NOMO-1 treated with dmso at 0.1 percent for 144 hours (cell line): Measurements from ENCODE around the gene L1CAM.

ENCODE experiments used
- DNase-seq: peaks from one replicate; lab custom pipeline; 2025; ENCODE audit not compliant: unreplicated experiment; lab: John Stamatoyannopoulos, UW

L1CAM gene

DNA sequence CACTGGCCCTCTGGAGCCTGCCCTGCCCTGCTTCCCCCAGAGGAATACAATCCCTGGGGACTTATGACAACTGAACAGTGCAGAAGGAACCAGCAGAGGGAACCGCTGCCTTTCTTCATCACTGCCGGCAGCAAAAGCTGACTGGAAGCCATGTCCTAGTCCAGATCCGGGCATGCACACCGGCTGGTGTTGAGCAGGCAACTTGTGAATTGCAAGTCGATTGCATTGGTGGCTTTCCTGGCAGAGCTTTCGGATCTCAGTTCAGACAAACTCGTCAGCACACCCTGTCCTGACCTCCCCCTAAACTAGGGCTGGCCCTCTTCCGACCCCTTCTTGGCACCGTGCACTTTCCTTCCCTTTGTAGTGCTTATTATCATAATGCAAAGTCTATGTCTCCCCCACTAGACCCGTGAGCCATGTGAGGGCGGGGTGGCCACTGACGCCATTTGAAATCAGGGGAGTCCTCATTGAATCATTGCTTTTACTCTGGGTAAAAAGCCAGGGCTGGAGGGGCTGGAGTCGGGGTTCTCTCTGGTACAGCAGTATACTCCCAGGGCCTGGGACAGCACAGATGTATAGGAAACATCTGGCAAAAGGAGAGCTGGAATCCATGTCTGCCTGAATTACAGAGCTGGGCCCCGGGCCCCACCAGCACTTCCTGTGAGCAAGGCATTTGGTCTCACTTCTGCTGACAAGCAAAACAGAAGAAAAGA, 38.3 kb upstream of the L1CAM start:
- DNase-seq, result peak; percentile 45

DNA sequence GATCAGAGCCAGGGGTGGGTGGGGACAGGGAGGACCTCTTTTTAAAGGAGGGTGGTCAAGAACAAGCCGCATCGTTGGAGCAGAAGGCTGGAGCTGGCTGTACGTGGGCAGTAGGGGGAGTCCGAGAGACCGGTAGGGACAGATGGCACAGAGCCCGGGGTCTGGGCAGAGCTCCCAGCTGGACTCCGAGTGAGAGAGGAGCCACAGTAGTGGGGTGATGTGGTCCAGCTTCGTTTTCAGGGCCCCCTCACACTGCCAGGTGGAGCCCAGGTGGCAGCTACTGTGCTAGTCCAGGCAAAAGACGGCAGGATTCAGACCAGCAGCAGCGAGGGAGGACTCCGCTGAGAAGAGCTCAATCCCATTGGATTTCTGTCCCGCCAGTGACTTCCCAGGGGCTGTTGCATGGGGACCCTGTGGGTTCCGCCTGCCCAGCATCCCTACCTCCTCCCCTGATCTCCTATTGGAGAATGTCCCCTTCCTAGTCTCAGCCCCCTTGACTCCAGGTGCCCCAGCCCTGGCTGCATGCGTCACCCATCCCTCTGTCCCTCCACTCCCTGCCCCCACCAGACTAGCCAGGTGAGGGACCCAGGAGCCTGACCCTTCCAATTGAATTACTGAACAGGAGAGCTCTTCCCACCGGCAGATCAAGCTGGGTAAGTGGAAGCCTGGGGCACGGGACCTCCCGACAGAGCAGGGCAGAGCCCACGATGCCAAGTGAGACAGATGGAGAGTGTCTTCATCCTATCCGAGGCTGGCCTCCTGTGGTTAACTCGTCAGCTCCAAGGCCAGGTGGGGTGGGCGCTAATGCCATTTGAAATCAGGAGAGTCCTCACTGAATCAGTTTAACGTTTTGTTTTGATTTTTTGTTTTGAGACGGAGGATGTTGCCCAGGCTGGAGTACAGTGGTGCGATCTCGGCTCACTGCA, 37.2 kb upstream of the L1CAM start:
- no peak for DNase-seq

DNA sequence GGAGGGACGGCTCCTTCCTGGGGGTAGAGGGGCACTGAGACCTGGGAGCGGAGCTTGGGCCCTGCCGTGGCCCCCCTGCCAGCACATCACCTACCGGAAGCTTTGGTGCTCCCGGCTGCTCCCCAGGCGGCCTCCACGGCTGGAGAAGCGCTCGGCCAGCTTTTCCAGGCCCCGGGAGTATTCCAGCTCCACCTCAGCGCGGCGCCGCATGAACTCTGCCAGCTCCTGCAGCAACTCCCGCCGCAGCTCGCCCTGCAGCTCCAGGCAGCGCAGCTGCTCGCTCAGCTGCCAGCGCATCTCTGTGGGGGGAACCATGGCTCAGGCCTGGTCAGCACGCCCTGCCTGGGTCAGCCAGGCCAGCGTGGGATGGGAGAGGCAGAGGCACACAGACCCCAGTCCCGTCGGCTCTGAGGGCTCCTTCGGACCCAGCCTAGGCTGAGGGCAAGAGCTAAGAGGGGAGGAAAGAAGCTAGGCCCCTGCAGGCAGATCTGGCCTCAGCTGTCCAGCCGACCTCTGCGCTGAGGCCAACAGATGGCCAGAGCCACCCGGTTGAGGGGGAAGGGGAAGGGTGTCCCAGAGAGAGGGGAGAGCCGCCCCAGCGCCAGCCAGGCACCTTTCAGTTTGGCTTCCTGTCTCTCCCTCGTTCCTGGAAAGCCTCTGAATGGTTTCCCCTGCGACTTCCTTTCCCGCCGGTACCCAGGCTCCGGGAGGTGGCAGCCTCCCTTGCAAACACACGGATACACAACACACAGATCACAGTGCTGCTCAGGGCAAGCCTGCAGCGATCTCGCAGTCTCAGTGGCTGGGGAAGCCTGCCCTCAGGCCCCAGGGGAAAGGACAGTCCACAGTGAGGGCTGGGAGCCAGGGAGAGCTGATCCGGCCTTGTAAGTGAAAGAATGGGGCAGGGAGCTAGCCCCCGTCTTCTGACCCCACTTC, 35.8 kb upstream of the L1CAM start:
- DNase-seq, result no peak

DNA sequence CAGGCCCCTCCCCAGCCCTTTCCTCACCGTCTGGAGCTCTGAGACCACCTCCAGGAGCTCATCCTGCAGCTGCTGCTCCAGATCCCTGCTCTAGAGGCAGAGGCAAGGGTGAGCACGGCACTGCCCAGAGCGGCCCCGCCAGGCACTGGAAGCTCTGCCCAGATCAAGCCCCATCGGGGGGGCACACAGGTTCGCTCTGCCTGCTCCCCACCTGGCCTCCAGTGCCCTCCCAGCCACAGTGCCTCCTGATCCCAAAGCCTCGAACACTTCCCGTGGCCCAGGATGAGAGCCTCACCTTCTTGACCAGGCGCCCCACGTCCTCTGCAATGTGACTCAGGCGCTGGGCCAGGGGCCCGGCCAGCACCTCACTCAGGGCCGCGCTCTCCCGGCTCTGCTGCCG, 35.1 kb upstream of the L1CAM start:
- DNase-seq, result no peak

DNA sequence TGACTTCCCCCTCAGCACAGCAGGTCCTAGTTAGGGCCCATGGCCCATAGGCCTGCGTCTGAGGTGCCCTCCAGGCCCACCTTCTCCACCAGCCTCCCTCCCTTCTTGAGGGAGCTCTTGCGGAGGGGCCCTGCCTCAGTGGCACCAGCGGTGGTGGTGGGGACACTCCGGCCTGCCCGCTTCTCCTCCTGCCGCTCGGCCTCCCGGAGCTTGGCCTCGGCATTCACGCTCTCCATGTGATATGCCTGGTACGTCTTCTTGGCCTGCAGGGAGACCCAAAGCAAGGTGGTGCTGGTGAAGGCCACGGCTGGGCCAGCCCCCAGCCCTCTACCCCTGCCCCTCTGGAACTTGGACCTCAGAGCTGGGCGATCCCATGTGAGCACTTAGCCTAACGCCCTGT, 34.6 kb upstream of the L1CAM start:
- DNase-seq, result no peak

DNA sequence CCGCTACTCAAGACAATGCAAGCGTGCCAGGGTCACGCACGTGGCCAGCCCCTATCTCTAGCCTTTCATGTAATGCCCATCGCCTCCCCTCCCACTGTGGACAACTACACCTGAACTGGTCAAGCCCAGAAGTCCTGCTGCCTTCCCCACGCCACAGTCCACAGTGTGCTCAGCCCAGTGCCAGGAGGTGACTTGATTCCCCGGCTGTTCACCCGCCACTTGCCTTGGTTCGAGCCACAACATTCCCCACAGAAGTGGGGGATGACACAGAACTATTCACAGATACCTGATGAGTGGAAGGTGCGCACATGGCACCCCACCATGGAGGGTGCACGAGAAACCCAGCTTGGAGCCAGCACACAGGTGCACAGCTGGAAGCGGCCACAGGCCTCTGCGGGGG, 33.3 kb upstream of the L1CAM start:
- no peak for DNase-seq

DNA sequence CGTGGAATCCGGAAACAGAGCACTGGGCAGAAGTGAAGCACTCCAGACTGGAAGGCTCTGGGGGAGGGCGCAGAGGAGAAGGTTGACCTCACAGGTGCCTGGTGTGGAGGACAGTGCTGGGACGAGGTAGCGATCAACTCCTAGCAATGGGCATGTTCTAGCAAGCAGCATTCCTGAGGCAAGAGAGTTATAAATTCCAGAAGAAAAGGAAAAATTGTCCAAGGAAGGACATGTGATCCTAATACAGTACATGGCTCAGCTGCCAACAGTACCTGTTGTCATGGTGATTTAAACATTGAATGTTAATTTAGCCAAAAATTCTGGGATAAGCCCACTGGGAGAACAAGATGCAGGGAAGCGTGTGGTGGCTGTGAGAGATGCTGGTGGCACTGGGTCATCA, 31.9 kb upstream of the L1CAM start:
- DNase-seq, result no peak

DNA sequence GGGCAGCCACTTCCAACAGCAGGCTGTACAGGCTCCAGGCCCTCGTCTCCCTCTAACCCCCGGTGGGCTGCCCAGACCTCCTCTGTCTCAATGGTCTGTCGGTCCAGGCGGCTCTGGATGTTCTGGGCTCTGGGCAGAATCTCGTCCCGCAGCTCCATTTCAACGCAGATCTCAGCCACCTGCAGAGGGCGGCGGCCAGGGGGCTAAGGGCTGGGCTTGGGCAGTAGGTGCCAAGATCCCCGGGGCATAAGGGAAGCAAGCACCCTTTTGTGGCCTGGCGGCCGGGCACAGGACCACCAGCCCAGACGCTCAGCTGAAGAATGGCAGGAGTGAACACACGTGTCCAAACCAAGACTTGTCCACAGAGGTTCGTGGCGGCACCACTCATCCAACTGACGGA, 27.7 kb upstream of the L1CAM start:
- DNase-seq, result no peak

DNA sequence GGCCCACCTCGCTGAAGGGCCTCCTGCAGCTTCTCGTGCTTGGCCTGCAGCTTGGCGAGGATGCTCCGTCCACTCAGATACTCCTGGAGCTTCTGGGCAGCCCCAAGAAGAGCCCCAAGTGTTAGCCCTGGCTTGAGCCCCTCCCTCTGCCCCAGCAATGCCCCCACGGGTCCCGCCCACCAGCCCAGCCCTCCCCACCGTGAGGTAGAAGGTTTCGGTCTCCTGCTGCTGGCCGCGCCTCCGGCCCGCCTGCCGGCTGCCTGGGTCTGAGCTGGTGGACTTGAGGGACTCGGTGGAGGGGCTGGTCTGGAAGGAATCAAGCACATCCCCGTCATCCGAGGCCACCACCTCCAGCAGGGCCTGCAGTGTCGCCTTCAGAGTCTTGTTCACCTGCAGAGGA, 27.2 kb upstream of the L1CAM start:
- DNase-seq, result no peak

DNA sequence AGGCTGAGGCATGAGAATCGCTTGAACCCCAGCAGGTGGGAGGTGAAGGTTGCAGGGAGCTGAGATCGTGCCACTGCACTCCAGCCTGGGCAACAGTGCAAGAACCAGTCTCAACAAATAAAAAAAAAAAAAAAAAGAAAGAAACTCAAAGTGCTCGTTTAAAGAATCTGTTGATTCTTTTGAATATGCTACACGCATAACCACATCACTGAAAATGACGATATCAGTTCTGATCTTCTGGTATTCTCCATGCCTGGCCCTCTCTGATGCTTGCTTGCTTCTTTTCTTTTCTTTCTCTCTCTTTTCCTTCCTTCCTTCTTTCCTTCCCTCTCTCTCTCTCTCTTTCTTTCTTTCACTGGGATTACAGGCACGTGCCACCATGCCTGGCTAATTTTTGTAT, 25.8 kb upstream of the L1CAM start:
- no peak for DNase-seq

DNA sequence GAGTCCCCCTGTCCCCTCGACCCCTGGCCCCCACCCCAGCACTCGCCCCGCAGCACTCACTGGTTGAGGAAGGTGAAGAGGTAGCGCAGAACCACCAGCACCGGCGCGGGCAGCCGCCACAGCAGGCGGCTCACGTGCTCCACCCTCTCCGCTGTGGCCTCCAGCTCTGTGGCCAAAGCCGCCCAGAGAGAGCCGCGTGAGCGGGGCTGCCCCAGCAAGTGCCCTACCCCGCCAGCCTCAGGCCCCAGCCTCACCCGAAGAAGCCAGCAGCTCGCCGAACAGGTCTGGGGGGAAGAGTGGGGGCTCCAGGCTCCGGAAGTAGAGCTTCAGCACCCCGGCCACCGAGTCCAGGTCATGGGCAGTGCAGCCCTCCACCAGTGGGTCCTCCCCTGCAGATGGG, 24.5 kb upstream of the L1CAM start:
- DNase-seq, result no peak

DNA sequence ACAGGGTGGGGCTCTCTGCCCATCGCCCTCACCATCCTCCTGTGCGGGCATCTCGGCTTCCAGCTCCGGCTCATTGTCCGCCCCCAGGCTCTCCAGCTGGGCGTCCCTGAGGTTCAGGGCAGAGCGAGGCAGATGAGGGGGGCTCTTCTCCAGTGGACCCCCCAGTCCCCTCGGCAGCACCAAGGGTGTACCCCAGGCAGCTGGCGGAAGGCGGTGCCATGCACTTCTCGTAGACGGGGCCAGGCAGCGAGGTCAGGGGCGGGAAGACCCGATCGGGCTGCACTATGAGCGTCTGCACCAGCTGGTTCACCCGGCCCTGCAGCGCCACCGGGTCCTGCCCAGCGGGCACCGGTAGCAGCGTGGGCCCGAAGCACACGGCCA, 24.0 kb upstream of the L1CAM start:
- no peak for DNase-seq

DNA sequence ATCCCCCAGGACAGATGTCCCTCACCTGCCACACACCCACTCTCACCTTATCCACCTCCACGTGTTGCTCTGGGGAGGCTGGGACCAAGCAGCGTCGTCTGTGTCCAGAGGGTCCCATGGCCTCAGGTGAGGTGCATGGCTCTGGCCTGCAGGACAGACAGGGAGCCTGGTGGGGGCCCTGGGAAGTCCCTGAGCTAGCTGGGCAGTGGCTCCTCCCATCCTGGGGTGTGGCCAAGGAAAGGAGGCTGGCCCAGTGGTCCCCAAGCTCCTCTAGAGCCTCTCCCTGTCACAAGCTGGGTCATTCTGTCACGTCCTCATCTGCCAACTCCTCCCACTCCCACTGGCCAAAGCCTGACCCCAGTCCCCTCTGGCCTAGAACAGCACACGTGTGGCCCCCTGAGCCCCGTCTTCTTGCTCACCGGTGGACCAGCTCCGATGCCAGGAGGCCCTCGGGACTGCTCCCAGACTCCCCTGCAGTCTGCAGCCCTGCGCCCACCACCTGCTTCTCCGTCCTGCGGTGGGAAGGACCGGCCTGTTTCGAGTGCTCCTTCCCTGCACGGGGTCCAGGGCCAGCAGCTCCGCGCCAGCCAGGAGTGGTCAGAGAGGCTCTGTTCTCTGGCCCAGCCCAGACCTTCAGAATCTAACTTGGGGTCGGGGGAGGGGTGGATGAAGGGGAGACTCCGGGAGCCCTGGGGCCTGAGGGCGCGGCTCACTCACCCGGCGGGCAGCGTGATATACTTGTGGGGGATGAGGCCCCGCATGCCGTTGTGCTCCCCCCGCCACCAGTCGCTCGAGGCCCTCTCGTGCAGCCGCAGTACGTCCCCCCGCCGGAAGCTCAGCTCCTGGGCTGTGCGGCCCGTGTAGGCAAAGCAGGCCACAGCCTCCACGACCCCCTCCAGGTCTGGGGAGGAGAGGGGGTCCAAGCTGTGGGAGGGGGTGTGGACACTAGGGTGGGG, 23.3 kb upstream of the L1CAM start:
- no peak for DNase-seq

DNA sequence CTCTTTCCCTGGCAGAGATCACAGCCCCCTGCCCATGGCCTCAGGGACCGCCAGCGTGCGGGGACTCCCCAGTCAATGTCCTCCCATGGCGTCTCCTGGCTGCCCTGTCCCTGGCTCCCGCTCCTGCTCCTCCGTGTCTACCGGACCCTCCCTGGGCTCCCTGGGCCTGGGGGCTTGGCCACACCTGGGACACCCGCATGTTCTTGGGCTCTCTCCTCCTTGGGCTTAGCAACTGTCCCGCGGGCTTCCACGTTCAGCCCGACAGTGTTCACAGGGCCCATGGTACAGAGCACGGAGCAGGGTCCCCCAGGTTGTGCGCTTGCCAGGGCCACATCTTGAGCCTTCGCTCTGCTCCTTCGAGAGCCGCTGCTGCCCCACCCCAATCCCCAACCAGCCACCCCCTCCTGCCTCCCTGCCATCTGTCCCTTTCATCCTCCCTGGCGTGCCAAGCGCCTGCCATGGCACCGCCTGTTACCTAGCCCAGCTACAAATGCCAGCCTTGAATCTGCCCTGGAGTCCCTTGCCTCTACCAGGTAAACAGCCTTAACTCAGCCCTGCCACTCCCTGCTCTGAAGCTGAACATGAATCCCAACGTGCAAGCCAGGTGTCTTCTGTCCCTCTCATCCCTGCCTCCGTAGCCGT, 22.4 kb upstream of the L1CAM start:
- DNase-seq, result no peak

DNA sequence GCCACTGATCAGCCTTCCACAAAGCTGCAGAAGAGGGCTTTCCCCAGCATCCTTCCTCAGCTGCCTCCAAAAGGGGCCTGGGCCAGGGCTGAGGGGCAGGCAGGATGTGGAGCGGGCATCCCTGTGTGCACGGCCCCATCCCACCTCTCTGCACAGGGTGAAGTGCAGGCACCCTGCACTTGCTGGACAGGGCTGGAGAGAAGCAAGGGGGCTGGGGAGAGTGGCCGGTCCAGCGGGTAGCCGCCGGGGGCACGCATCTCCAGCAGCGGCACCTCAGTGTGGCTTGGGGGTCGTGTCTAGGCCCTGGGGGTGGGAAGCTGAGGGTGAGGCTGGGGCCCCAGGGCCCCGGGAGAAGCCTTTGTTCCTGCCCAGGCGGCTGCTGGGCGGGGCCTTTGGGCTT, 21.5 kb upstream of the L1CAM start:
- DNase-seq, result no peak

DNA sequence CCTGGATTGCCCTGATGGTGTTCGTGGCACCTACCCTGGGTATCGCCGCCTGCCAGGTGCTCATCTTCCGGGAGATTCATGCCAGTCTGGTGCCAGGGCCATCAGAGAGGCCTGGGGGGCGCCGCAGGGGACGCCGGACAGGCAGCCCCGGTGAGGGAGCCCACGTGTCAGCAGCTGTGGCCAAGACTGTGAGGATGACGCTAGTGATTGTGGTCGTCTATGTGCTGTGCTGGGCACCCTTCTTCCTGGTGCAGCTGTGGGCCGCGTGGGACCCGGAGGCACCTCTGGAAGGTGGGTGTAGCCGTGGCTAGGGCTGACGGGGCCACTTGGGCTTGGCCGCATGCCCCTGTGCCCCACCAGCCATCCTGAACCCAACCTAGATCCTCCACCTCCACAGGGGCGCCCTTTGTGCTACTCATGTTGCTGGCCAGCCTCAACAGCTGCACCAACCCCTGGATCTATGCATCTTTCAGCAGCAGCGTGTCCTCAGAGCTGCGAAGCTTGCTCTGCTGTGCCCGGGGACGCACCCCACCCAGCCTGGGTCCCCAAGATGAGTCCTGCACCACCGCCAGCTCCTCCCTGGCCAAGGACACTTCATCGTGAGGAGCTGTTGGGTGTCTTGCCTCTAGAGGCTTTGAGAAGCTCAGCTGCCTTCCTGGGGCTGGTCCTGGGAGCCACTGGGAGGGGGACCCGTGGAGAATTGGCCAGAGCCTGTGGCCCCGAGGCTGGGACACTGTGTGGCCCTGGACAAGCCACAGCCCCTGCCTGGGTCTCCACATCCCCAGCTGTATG, 20.3 kb upstream of the L1CAM start:
- no peak for DNase-seq

DNA sequence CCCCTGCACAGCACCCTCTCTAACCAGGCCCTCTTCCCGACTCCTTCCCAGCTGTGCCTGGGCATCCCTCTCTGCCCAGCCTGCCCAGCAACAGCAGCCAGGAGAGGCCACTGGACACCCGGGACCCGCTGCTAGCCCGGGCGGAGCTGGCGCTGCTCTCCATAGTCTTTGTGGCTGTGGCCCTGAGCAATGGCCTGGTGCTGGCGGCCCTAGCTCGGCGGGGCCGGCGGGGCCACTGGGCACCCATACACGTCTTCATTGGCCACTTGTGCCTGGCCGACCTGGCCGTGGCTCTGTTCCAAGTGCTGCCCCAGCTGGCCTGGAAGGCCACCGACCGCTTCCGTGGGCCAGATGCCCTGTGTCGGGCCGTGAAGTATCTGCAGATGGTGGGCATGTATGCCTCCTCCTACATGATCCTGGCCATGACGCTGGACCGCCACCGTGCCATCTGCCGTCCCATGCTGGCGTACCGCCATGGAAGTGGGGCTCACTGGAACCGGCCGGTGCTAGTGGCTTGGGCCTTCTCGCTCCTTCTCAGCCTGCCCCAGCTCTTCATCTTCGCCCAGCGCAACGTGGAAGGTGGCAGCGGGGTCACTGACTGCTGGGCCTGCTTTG, 19.6 kb upstream of the L1CAM start:
- DNase-seq, result no peak
